ENCODE data around the gene SART3.
"Not testable (repeated sequence)": the region's sequence is repeated elsewhere in the genome, so short reads cannot be mapped to it uniquely, and the experiment has no call there.

Gene SART3

DNA sequence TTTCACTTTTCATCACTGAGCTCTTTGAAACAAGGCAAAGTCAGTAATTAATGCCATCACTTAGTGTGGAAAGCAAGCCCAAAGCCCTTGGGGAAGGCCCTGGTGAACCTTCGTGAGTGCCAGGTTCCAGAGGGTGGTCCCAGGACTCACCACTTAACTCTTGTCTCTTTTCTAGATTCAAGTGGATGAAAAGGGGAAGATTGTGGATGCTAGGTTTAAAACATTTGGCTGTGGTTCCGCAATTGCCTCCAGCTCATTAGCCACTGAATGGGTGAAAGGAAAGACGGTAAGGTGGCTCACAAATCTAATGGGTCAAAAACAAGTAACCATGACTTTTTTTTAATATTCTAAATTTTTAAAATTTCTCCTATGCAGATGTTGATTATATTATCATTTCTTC lies 4.2 kb upstream of the SART3 start:
- DNase-seq = no peak

DNA sequence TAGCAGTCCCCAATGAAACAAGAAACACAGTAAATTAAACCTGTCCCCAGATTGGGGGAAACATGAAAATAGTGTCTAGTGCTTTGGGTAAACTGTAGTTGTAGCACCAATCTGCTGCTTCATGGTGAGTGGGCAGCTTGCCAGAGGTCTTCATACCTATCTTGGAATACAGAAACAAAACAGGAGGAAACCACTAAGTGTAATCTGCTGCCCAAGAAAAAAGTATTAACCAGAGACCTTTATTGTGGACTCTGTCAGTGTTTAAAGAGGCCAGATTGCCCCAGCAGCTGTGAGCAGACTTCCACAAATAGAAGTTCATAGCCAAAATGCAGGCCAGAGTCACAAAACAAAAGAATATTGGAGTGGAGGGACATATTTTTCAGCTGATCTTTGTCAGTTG lies 3.8 kb upstream of the SART3 start:
- no peak for DNase-seq

DNA sequence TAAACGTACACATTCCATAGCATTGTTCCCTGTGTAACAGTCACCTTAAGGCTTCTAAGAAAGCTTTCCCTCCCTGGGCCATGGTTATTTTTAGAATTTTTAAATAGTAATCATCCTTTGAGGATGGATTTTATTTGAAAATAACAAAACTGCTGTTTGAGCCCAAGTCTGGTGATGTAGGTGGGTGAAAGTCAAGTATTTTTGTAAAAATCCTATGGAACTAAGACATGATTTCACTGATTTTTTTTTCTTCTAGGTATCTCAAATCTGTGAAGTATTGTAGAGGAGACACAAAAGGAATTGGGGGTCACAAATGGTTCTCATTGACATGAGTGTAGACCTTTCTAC lies 2.8 kb upstream of the SART3 start:
- DNase-seq = no peak

DNA sequence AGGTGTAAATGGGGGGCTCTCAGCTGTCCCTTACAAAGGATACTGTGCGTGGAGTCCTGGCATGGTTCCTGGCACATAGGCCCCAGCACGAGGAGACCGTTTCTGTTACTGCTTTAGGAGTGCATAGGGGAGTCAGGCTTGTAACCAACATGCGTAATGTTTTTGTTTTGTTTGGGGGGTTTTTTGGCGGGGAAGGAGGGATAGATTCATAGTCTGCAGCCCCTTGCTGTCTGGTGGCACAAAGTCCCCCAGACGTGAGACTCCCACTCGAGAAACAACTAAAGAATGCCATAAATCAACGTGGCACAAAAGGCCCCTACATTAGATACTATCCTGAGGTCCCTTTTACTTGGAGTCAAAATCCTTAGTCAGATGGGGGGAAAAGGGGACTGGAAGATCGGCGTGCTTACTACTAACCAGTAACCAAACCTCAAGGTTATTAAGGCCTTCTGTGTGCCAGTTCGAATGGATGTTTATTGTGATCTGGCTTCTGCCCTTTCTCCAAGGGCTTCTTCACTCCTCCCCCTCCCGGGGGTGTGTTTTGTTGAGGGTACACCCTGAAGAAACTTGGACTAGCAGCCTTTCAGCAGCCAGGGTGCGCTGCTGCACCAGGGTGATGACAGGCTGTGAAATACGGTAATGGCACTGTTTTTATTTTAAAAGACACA lies 2.3 kb upstream of the SART3 start:
- DNase-seq = peak in 49 of 56 donors; percentile 17 to 88 (median 57)

DNA sequence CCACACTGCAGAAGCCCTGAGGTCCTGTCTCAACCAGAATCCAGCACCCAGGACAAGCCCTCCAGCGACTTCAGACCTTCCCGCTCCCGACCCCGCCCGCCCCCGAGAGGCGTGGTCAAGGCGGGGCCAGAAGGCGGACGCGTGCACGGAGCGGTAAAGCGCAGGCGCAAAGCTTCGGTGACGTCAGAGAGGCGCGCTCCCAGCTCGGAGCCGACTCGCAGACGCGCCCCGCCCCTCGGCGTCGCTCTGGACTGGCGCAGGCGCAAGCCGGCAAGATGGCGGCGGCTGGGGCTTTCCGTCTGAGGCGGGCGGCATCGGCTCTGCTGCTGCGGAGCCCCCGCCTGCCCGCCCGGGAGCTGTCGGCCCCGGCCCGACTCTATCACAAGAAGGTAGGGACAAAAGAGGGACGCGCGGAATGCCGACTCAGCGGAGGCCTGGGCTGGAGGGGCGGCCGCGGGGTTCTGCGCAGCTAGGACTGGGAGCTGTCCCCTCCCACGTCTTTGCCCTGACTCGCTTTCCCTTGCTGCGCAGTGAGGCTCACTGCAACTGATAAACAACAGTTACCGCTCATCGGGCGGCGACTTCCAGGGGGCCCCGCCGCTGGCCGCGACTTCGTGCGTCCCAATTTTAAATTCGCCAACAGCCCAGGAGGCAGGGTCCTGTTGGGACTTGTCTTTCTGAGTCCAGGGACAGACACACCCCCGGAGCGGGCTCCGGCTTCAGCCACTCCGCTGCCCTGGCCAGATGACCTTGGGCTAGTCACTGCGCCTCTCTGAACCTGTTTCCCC lies 1.6 kb upstream of the SART3 start, which contains the start of gene ISCU:
TSS of gene ISCU (plus strand) at position 249 of the 788 bp plus-strand sequence. CDS start at position 276, 27 bp downstream.
- peak; percentile 64 to 99 (median 96) for DNase-seq

DNA sequence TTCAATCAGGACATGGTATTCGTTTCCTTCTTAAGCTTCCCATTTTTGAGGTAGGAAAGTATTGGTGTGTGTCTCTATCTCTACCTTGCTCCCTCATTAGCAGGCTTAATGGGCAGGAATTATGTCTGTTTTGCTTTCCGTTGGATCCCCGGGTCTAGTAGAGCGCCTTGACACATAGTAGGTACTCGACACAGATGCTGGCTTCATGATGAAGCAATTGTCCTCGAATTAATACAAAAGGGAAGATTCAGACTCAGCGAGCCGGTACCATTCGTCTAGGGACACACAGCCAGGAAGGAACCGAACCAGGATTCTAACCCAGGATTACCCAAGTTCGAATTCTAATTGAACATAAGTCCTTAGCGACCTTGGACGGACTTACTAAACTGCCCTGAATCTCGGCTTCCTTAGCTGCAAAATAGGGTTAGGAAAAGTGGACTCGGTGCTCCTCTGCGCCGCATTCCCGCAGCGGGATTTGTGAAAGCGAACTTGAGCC lies 927 bp upstream of the SART3 start:
- DNase-seq = no peak

DNA sequence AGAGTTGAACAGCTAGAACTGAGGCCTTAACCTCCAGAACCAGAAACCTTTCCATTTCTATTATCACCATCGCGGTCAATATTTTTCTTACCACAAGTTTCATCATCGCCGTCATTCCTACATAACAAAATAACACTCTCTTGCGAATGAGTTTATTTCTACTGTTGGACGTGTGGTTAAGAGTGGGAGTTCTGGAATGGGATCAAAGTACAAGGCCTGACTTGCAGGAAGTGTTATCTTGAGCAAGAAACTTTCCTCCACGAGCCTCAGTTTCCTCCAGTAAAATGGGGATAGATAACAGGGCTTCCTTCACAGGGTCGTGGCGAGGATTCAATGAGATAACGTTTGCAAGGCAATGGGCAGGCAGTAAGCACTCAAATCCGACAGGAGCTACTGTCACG lies 652 bp downstream of the SART3 start:
- no peak for DNase-seq

DNA sequence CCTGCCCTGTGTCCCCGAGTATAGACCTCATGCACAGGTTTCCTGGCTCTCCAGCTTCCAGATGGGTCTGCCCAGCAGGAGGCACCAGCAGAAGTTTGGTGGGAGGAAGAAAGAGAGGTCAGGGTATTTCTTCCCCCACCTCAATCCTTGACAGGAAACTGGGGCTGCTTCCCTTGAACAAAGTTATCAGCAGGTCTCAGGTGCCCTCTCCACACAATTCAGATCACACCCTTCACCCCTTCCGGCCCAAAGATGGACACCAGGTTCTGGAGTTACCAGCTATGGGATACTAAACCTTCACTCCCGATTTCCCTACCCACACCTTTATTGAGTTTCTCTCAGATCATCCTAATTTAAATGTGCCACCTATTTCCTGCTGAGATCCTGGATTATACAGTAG lies 1.2 kb downstream of the SART3 start:
- no peak for DNase-seq

DNA sequence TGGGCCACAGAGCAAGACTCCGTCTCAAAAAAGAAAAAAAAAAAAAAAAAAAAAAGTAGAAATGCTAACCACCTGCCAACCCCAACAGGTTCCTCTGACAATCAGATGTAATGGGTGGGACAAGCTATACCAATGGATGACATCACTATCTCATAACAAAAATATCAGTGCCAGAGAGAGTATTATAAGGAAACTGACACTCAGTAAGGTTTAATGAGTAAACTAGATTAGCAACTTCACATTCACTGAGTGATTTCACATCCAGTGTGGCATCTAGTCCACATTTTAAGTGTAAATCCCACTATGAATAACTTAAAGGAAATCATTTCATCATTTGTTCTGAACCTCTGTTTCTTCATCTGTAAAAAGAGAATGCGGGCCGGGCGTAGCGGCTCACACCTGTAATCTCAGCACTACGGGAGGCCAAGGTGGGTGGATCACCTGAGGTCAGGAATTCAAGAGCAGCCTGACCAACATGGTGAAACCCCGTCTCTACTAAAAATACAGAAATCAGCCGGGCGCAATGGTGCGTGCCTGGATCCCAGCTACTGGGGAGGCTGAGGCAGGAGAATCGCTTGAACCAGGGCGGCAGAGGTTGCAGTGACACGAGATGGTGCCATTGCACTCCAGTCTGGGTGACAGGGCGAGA lies 1.8 kb downstream of the SART3 start:
- no peak for DNase-seq

DNA sequence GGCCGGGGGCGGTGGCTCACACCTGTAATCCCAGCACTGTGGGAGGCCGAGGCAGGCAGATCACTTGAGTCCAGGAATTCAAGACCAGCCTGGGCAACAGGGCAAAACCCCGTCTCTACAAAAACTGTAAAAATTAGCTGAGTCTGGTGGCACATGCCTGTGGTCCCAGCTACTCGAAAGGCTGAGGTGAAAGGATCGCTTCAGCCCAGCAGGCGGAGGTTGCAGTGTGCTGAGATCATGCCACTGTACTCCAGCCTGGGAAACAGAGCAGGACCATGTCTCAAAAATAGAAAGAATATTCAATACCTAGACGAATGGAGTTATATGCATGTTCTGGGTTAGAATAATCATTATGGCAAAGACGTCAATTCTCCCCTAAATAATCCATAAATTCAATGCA lies 5.6 kb downstream of the SART3 start:
- DNase-seq = not testable (repeated sequence)

DNA sequence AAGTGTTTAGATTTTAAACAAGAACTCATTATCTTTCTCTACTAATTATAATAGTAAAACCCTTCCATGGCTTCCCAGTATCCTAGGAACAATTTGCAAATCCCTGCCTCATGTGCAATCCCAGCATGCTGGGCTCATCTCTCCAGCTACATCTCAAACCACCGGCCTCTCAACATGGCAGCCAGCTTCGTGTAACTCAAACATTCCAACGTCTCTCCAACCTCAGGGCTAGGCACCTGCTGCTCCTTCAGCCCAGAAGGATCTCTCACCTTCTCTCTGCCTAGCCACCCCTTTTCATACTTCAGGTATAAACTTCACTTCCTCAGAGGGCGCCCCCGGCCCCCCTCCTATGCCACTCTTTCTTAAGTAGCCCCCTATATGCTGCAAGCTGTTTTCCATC lies 7.2 kb downstream of the SART3 start:
- no peak for DNase-seq

DNA sequence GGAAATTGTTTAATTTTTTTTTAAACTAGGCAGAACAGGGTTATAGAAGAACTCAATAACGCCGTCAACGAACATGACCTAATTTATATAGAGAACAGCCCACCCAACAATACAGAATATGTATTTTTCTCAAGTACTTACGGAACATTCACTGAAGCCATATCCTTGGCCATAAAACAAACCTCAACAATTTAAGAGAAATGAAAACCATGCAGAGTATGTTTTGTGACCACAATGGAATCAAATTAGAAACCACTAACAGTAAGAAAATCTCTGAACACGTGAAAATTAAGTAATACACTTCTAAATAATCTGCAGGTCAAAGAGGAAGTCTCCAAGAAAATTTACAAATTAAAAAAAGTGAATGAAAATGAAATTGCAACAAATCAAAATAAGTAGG lies 9.4 kb downstream of the SART3 start:
- no peak for DNase-seq

DNA sequence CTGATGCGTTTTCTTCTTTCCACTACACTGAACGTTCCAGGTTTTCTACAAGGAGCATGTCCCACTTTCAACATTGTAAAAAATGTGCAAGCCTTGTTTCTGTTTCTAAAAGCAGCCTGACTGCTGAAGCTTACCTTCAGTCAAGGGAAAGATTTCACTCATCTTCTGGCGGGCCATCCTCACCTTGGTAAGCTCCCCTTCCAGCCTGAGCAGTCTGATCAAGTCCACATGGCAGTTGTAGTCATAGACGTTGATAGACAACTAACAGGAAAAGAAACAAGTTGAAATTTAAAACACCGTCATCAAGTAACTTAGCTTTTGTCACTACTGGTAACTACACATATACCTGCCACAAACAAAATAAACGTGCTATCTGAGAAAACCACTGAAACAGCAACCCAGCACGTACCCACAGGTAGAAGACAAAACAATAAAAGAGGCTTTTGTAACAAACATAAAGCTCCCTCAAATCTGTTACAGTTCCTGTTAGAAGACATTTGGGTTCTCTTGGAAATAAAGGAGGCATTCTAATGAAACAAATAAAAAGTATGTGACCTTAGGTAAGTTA lies 11.9 kb downstream of the SART3 start:
- DNase-seq = no peak

DNA sequence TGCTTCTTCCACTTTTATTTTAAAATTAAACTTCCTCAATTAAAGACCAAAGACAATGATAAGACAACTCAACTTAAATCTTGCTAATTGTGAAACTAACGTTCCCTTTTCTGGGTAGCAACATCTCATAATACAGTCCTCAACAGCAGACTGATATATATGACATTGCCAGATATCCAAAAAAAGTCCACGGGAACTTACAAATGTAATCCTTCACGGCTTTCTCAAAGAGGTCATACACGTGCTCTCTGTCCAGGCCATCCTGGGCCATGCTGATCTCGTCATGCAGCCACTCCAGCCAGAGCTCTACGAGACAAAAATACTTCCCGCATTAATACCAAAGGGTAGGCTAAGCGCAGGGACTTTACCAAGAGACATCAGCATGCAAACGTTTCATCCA lies 13.3 kb downstream of the SART3 start:
- DNase-seq = no peak

DNA sequence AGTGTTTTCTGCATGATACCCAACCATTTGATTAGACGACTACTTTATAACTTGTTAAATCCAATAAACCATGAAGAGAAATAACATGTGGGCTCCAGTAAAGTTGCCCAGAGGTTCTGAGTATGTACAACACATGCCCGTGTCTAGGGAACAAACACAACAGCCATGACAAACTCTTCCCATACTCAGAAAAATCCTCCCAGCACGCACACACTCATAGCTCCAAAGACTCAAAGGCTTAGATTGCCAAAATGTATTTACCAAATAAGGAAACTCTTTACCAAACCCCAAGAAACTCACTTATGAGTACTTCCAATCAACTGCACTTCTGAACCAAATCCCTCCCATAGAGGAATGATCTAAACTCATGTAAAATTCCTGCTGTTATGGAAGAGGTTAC lies 17.3 kb downstream of the SART3 start:
- DNase-seq = no peak

DNA sequence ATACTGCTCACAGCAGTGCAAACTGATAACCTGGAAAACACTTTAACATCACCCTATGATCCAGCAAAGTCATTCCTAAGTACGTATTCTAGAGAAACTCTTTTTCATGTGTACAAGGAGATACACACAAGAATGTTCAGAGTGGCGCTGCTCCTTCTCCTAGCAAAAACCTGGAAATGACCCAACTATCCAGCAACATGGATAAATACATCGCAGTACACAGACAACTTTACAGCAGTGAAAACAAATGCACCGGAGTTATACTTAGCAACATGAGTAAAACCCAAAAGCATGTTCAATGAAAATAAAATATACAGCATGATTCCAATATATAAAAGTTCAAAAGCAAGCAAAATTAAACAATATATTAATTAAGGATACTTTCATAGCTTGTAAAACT lies 18.7 kb downstream of the SART3 start:
- no peak for DNase-seq

DNA sequence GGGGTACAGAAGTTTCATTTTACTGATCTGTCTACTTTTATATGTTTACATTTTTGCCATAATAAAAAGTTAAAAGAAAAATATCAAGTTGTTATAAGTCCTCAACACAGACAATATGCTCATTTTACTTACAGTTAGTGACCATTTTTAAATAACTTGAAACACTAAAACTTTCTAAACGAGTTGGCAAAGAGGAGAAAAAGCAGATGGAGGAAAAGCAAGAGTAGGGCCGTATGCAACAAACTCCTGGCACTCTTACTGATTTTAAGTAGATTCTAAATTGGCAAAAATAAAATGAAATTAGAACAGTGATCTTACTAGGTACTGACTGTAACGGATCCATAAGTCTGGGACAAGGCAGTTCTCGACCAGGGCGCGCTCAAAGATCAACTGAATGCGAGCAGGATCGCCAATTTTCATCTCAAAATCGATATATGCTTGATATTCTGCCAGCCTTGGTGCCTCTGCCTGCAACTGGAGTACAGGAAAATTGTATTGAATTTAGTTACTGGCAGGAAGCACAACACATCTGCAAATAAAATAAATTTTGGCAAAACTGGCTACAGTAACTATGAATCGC lies 22.3 kb downstream of the SART3 start:
- DNase-seq = no peak

DNA sequence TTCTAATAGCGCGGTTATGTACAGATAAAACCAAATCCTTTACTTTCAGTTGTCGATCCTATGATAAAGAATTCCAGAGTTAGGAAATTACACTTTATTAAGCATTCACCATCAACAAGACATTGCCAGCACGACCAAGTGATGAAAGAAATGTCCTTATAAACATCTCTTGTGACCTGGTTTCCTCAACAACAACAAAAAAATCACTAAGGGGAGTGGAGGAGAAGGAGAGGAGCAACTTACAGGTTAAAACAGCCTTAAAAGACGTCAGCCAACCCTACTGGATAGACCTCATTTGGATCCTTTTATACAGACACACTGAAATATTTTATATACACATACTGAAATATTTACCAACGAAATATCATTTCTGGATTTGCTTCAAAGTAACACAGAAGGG lies 22.8 kb downstream of the SART3 start:
- DNase-seq = no peak

DNA sequence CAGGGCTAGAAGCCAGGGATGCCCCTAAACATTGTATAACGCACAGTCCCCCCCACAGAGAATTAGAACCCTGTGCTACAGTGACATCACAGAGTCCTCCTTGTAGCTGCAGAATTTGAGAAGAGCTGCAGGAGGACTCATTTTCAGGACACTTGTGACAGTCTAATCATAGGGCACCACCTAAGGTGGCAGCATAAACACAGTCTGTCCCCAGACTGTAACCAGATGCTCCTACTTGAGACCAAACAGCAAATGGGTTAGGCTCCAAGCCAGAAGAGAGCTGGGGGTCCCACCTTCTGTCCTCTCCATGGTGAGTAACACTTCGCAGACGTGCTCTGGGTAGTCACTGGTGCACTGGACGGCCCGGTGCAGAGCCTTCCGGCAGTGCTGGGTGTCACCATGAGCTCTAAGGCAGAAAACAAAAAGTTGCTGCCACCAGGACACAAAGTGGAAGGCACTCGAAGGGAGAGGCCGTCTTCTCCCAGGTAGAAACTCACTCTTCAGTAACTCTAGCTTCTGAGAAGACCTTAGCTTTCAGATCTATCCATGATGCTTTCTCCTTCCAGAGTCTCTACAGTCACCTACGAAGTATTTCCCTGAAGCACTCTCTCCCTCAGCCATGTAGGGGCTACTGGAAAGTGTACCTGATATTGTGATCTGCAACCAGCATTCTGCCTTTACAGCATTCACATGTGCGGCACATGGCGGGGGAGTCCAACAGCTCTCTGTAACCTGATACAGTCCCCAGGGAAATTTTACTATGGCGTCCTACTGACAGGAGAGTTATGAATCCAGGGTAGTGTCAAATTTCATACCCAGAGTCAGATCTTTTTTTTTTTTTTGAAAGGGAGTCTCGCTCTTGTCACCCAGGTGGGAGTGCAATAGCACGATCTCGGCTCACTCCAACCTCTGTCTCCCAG lies 28.8 kb downstream of the SART3 start:
- DNase-seq = no peak

DNA sequence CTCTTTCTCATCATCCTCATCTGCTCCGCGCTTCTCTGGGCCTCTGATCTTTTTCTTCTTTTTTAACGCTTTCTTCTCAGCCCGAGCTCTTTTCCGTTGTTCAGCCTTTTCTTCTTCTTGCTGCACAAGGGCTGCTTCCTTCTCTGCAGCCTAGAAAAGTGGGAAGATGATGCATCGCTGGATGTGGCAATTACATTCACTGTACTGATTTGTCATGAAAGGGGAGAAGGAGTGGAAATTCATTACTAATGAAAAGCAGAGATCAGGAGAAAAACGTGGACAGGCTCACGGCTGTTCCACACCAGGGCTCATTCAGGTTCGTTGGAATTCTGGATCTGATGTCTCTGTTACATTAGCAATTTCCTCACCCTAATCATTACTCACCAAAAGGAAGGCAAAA lies 30.8 kb downstream of the SART3 start:
- DNase-seq = no peak

DNA sequence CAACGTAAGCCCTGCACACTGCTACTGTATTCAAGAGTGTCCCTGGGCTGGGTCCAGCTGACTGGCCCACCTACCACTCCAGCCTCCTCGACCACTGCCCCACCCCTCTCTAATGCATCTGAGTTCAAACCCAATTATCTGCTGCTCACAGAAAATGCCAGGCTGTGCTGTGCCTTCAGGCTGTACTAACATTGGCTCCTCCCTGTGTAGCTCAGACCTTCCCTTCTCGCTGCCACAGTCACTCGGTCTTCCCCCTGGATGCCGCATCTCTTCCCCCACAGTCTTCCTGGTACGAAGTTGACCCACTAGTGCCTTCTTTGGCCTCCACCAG lies 33.8 kb downstream of the SART3 start:
- DNase-seq = no peak

Measured in amygdala (tissue), 56 donors.